AG08395 (cell line): ENCODE data around the gene ZBED5.

Experiments used
- DNase-seq: peaks from one replicate; pipeline ENCODE4 v3.0.0; 2012; ENCODE audit warnings: mixed read lengths, low spot score

Gene ZBED5

GRCh38 chr11:10878408-10879214 lies 20.8 kb upstream of the ZBED5 start:
- DNase-seq, result peak; percentile 62

GRCh38 chr11:10876158-10876557 lies 18.3 kb upstream of the ZBED5 start:
- DNase-seq, result no peak

GRCh38 chr11:10875430-10876021 lies 17.7 kb upstream of the ZBED5 start:
- DNase-seq, result no peak

DNA sequence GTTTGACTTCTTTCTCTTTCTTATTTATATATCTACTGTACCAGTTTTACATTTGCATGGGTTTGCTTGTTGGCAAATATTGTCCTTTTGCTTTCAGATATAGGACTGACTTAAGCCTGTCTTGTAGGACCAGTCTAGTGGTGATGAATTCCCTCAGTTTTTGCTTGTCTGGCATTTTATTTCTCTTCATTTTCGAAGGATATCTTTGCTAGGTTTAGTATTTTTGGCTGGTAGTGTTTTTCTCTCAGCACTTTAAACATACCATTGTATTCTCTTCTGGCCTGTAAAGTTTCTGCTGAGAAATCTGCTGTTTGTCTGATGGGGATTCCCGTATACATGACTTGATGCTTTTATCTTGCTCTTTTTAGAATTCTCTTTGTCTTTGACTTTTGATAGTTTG lies 14.2 kb upstream of the ZBED5 start:
- DNase-seq, result no peak

- DNase-seq, result no peak
These were observed 10.5 kb upstream of the ZBED5 start for GRCh38 chr11:10868352-10868751.

DNA sequence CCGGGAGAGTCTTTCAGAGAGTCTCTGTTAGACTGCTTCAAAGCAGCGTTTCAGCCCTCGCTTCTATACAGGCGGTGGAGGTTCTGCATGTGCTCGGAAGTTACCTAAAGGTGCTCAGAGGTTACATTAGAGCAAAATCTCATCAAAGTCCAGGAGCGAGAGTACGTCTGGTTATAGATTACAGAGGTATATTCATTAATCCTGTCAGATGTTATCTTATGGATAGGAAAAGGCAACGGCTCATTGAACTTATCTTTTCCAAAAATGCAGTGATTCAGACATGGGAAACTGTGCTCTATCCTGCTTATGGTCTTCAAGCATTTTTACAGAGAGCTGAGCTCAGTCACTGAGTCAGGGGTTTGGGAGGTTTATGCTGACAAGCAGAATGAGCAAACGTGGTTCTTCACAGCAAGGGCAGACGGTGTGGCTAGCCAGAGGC lies 9.1 kb upstream of the ZBED5 start:
- peak; percentile 28 for DNase-seq

GRCh38 chr11:10865837-10866270 lies 8.0 kb upstream of the ZBED5 start:
- no peak for DNase-seq

- DNase-seq, result no peak
These were observed 6.8 kb upstream of the ZBED5 start for GRCh38 chr11:10864688-10865087.

- DNase-seq, result no peak
These were observed 4.6 kb upstream of the ZBED5 start for GRCh38 chr11:10862446-10862845.

GRCh38 chr11:10861799-10862198 lies 3.9 kb upstream of the ZBED5 start:
- DNase-seq, result no peak

GRCh38 chr11:10861047-10861446 lies 3.2 kb upstream of the ZBED5 start:
- DNase-seq, result no peak

GRCh38 chr11:10858439-10859325 lies 829 bp upstream of the ZBED5 start:
- DNase-seq, result peak; percentile 26

GRCh38 chr11:10857459-10857708 lies 469 bp downstream of the ZBED5 start:
- no peak for DNase-seq

DNA sequence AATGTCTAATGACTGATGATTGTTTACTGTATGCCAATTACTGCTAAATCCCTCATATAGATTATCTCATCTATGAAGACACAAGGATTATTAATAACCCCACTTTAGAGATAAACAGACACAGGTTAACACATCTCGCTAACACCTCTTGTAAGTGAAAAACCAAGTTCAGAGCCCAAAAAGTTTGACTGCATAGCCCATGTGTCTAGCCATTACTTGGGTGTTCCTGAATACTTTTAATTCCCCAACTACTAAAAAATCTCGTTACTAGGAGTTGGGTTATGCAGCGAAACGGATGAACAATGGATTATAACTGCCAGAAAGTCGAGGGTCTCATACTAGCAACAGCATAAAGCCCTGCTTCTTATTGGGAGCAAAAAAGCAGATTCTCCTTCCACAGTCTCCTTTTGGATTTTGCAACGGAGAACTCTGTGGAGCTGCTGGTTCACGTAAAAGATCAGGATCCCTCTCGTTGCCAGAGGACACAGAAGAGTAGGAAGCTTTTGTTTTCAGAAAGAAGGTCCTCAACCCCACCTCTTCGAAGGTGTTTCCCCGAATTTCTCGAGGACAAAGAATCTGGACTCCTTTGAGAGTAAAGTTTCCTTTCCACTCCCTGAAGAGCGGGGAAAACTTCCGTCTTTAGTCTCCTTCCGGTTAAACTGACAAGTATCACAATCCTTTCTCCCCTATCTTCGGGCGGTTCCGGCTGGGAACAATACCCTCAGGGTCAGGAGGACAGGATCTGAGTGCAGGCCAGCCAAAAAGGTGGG lies 979 bp downstream of the ZBED5 start:
- DNase-seq, result peak; percentile 32

- DNase-seq, result no peak
These were observed 2.6 kb downstream of the ZBED5 start for GRCh38 chr11:10855295-10855694.

- DNase-seq, result no peak
These were observed 9.6 kb downstream of the ZBED5 start for GRCh38 chr11:10847960-10848860.

DNA sequence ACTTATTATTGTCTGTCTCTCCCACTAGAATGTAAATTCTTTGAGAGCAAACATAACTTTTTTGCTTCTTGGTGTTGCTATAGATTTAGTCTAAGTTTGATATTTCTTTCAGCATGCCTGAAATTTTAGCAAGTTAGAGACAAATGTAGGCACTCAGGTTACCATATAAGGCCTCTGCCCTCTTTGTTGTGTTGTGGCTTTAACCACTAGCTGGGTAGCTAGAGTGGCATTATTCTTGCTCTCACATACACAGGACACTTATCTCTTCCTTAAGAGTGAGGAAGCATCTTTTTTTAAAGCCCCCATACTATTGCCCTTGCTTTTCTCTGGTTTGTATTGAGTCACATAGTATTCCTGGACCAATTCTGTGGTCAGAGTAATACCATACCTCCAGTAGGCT lies 11.2 kb downstream of the ZBED5 start:
- no peak for DNase-seq

DNA sequence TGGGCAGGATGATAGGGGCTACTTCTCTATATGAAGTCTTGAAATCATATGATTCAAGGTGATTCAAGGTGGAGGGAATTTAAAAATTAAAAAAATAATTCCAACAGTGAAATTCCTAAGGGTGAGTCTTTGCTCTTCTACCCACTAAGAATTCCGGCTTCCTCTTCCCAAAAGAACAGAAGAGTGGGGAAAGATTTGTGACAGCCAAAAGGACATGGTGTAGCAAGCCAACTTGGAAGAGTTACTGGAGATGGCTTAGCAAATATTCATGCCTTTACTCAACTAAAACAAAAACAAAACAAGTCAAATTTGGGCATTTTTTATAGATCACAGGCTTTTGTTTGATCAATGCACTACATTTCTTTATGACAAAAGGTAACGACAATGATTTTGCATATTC lies 12.3 kb downstream of the ZBED5 start:
- no peak for DNase-seq

DNA sequence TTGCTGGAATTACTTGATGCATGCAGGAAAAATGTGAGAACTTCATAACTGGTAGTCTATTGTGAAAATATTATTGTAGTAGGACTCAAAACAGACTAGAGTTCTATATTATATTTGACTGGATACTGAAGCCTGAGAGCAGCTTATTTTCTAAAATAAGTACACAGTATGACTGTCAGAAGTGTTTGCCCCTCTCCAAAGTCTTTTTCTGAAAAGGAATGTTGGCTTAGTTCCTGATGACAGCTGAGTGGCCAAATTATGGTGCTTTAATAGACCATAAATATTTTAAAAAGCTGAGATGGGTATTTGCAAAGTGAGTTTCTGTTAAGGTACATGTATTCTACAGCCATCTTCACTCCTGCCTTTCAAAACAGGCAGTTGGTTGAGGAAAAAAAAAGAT lies 13.1 kb downstream of the ZBED5 start:
- no peak for DNase-seq

DNA sequence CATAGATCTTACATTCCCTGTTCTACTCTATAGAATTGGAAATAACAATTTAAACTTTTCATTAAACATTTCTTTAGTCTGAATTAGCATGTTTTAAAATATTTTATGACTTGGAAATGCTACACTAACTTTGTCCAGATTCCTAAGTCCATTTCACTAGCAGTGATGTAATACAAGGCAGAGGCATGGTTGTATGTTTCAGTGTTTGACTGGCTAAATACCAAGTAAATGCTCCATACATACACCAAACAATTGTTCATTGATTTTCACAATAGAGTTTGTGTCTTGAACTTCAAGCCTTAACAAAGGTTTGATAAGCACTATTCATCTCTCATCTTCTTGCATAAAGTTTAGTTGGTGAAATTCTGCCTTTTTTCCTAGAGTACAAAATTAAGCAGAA lies 13.5 kb downstream of the ZBED5 start:
- DNase-seq, result no peak

- DNase-seq, result no peak
These were observed 19.0 kb downstream of the ZBED5 start for GRCh38 chr11:10838881-10839280.
